ENCODE data around the gene SLC22A4.

The SLC22A4 gene

GRCh38 chr5:132293992-132294727, at the start of gene SLC22A4:
TSS of gene SLC22A4 (plus strand) at chr5:132294394. CDS start at chr5:132294617, 223 bp downstream.
- DNase-seq: peak; percentile 92

- no peak for DNase-seq
Measured at GRCh38 chr5:132245593-132245992, 48.6 kb upstream of the SLC22A4 start.

- DNase-seq: no peak
Measured at GRCh38 chr5:132246806-132247205, 47.4 kb upstream of the SLC22A4 start.

- DNase-seq: no peak
Measured at GRCh38 chr5:132250547-132250946, 43.6 kb upstream of the SLC22A4 start.

GRCh38 chr5:132251220-132251725, 42.9 kb upstream of the SLC22A4 start:
- no peak for DNase-seq

- no peak for DNase-seq
Measured at GRCh38 chr5:132253008-132253441, 41.2 kb upstream of the SLC22A4 start.

GRCh38 chr5:132253452-132254320, 40.5 kb upstream of the SLC22A4 start:
- no peak for DNase-seq

- no peak for DNase-seq
Measured at GRCh38 chr5:132254321-132254977, 39.7 kb upstream of the SLC22A4 start.

GRCh38 chr5:132256086-132256782, 38.0 kb upstream of the SLC22A4 start:
- no peak for DNase-seq

- no peak for DNase-seq
Measured at GRCh38 chr5:132256783-132257130, 37.4 kb upstream of the SLC22A4 start.

- peak; percentile 38 for DNase-seq
Measured at GRCh38 chr5:132257131-132258101, 36.8 kb upstream of the SLC22A4 start, which contains the start of gene PDLIM4. TSS of gene PDLIM4 (plus strand) at chr5:132257696. CDS start at chr5:132257735, 39 bp downstream.

GRCh38 chr5:132258102-132259068, 35.8 kb upstream of the SLC22A4 start:
- DNase-seq: peak; percentile 25

GRCh38 chr5:132259069-132259851, 34.9 kb upstream of the SLC22A4 start:
- DNase-seq: peak; percentile 59

- DNase-seq: peak; percentile 67
Measured at GRCh38 chr5:132260051-132260450, 34.1 kb upstream of the SLC22A4 start.

GRCh38 chr5:132260714-132261551, 33.3 kb upstream of the SLC22A4 start:
- peak; percentile 97 for DNase-seq

GRCh38 chr5:132261881-132262845, 32.0 kb upstream of the SLC22A4 start:
- DNase-seq: no peak

Measured in kidney glomerular epithelial cell (primary cell).